Mesothelial cell of epicardium (in vitro differentiated cells): ENCODE results near the gene ALG5. TPM values are rescaled to one million over a fixed set of nuclear protein-coding genes. Genes with fewer than 3 reads are reported as not detected.

Experiments
- DNase-seq, 2 experiments: peaks; one replicate each; pipeline ENCODE4 v3.0.0; 2021; ENCODE audit warnings: low spot score in 2 of 2; ENCODE audit not compliant: unreplicated experiment in 2 of 2
- H3K27ac Mint-ChIP-seq: 2 replicates; pipeline ENCODE4 v1.8.0; 2021; ENCODE audit warnings: mixed read lengths
- H3K27me3 Mint-ChIP-seq: 2 replicates; pipeline ENCODE4 v1.8.0; 2021; ENCODE audit warnings: low read depth, mixed read lengths
- H3K36me3 Mint-ChIP-seq: 2 replicates; pipeline ENCODE4 v1.8.0; 2021; ENCODE audit warnings: mixed read lengths
- H3K4me1 Mint-ChIP-seq: 2 replicates; pipeline ENCODE4 v1.8.0; 2021; ENCODE audit warnings: mixed read lengths
- H3K4me3 Mint-ChIP-seq: 2 replicates; pipeline ENCODE4 v1.8.0; 2021; ENCODE audit warnings: mild to moderate bottlenecking, moderate library complexity, mixed read lengths
- H3K9me3 Mint-ChIP-seq: 2 replicates; pipeline ENCODE4 v1.8.0; 2021; ENCODE audit warnings: mixed read lengths
- total RNA-seq: library from RNA; stranded (reverse); gene quantifications from 3 replicates; pipeline ENCODE4 v1.2.1, GENCODE V29; 2021
- TF ChIP-seq, protein P1 (sequence below): fragments of 200-600 bp; sonication (generic); IDR thresholded peaks from one replicate; pipeline ENCODE4 v1.5.0; 2021; ENCODE audit warnings: antibody characterized with exemption; ENCODE audit not compliant: unreplicated experiment

The ALG5 gene
- total RNA-seq, 1 donor from 2014 or later = 27.2 TPM

DNA sequence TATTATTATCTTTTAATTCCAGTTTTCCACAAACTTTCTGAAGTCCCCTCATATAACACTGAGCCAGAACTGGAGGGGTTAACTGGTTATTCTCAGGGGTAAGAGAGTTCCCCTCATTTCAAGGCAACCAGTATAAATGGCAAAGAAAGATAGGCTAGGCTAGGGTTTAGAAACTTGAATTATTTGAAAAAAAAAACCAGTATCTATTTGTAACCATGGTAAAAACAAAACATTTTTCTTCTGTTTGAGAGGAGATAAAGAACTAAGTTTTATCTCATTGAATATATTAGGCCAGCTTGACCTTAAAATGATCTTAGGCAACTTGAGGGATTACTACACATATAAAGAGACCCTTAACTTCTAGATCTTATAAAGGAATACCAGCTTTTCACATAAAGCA lies 40.8 kb upstream of the ALG5 start:
- Mint-ChIP-seq H3K4me1 (no peaks in the 10 kb centered on the region), H3K9me3 (peaks cover 4% of the 10 kb centered on the region), H3K27ac (no peak overlapping the region), H3K4me3 (no peak overlapping the region), H3K27me3 (no peaks in the 10 kb centered on the region), H3K36me3 (peaks cover 56% of the 10 kb centered on the region)
- TF ChIP-seq, protein P1, sequence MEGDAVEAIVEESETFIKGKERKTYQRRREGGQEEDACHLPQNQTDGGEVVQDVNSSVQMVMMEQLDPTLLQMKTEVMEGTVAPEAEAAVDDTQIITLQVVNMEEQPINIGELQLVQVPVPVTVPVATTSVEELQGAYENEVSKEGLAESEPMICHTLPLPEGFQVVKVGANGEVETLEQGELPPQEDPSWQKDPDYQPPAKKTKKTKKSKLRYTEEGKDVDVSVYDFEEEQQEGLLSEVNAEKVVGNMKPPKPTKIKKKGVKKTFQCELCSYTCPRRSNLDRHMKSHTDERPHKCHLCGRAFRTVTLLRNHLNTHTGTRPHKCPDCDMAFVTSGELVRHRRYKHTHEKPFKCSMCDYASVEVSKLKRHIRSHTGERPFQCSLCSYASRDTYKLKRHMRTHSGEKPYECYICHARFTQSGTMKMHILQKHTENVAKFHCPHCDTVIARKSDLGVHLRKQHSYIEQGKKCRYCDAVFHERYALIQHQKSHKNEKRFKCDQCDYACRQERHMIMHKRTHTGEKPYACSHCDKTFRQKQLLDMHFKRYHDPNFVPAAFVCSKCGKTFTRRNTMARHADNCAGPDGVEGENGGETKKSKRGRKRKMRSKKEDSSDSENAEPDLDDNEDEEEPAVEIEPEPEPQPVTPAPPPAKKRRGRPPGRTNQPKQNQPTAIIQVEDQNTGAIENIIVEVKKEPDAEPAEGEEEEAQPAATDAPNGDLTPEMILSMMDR = no peak
- no peak for DNase-seq

DNA sequence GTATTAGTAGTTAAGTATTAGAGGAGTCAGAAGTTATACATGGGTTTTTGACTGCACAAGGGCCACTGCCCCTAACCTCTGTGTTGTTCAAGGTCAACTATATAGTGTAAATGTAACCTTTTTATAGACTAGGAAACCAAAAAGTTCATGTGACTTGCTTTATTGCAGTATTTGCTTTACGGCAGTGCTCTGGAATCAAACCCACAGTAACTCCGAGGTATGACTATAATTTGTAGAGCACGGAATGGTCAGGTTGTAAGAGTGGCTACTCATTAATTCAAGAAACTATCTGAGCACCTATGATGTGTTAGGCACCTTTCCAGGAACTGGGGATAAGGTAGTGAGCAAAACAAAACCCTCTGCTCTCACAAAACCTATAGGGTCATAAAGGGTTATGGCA lies 38.1 kb upstream of the ALG5 start:
- no peak overlapping the region for H3K4me3 Mint-ChIP-seq

DNA sequence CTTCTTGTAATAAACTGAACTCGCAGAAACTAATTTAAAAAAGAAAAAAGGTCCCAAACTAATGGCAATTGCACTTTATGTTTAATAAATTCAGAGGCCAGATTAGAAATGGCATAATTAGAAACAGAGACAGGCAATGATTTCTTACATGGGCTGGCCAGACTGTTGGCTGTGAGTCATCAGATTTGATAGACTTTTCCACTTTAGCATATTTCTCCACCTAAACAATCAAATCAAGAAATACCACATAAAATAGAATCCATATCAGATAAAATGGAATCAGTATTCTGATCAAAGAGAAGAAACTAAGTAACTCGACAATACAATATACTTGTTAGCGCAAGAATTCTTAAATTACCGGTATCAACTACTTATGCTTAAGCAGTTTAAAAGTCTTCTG lies 30.5 kb upstream of the ALG5 start:
- Mint-ChIP-seq H3K4me1 (no peaks in the 10 kb centered on the region), H3K9me3 (no peaks in the 10 kb centered on the region), H3K4me3 (no peak overlapping the region), H3K27ac (peak overlapping the region; percentile 30), H3K27me3 (no peaks in the 10 kb centered on the region), H3K36me3 (peaks cover 34% of the 10 kb centered on the region)
- DNase-seq = no peak
- TF ChIP-seq, protein P1 = no peak

More for the DNA sequence above, 38.1 kb upstream of the ALG5 start:
- Mint-ChIP-seq H3K9me3 (peaks cover 5% of the 10 kb centered on the region), H3K27ac (no peak overlapping the region), H3K4me1 (no peaks in the 10 kb centered on the region), H3K27me3 (no peaks in the 10 kb centered on the region), H3K36me3 (peaks cover 61% of the 10 kb centered on the region)
- DNase-seq = no peak
- TF ChIP-seq, protein P1 = no peak

DNA sequence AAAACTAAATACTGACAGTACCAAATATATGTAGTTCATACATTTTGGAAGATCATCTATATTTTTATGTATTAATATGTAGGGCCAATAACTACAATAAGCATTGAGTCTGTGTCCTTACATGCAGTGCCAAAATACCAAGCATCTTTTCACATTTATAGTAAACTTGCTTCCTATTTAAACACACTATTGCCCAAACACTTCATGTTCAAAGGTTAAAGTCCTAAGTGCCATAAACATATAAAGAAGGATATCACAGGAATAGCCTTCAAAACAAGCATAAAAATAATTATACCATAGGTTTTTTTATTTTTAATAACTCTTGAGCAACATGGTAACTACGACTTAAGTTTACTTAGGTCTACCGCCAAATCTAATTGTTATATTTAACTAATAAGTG lies 28.5 kb upstream of the ALG5 start:
- peaks cover 27% of the 10 kb centered on the region for H3K36me3 Mint-ChIP-seq
- H3K27ac Mint-ChIP-seq = no peak overlapping the region

DNA sequence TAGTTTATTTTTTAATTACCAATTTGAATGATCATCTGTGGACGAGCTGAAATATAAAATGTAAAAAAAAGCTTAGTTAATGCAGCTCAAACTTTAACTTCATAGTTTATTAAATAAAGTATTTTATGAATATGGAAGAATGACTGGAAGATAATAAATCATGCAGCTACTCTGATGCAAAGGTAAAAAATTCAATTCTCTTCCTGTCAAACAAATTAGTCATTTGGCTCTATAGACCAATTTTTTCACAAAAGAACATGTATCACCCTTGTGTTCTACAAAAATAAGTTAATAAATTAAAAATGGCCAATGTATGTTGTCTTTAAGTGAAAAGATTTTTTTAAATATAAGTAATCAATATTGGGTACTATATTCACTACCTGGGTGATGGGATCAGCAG lies 27.6 kb upstream of the ALG5 start:
- DNase-seq = no peak
- Mint-ChIP-seq H3K36me3 (peaks cover 26% of the 10 kb centered on the region), H3K4me1 (no peaks in the 10 kb centered on the region), H3K4me3 (no peak overlapping the region), H3K27ac (no peak overlapping the region), H3K9me3 (no peaks in the 10 kb centered on the region), H3K27me3 (no peaks in the 10 kb centered on the region)
- TF ChIP-seq, protein P1 = no peak

More for the DNA sequence above, 28.5 kb upstream of the ALG5 start:
- H3K9me3 Mint-ChIP-seq = no peaks in the 10 kb centered on the region
- H3K4me3 Mint-ChIP-seq = no peak overlapping the region
- no peaks in the 10 kb centered on the region for H3K4me1 Mint-ChIP-seq
- DNase-seq = no peak
- TF ChIP-seq, protein P1 = no peak
- no peaks in the 10 kb centered on the region for H3K27me3 Mint-ChIP-seq

DNA sequence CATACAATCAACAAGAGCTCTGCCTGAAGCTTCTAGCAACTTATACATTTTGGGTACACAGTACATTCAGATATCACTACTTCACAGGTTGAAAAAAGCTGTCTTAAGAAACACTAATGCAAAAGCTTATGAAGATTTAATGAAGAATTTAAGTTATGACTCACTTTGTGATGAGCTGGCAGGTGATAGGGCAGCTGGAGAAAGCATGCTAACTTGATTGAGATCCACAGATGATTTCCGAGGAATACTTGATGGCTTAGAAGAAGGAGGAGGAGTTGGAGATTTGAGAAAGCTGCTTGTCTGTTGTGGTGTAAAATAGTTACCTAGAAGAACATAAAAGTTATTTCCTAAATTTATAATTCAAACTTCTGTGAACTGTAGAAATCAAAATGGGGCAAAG lies 24.7 kb upstream of the ALG5 start:
- peak overlapping the region; percentile 61 for H3K27ac Mint-ChIP-seq
- no peak for DNase-seq
- H3K27me3 Mint-ChIP-seq = no peaks in the 10 kb centered on the region
- peaks cover 27% of the 10 kb centered on the region for H3K36me3 Mint-ChIP-seq
- H3K4me1 Mint-ChIP-seq = no peaks in the 10 kb centered on the region
- H3K9me3 Mint-ChIP-seq = no peaks in the 10 kb centered on the region
- H3K4me3 Mint-ChIP-seq = no peak overlapping the region
- TF ChIP-seq, protein P1 = no peak
